GM18508 (cell line): ENCODE measurements around the gene KANK4.
"Not testable (repeated sequence)": the region's sequence is repeated elsewhere in the genome, so short reads cannot be mapped to it uniquely, and the experiment has no call there.

Experiments
- ATAC-seq: cut with Tn5 transposase; IDR thresholded peaks from one replicate; pipeline ENCODE4 v1.9.1; 2021; ENCODE audit warnings: moderate number of reproducible peaks; ENCODE audit not compliant: insufficient read depth, unreplicated experiment

The KANK4 gene

DNA sequence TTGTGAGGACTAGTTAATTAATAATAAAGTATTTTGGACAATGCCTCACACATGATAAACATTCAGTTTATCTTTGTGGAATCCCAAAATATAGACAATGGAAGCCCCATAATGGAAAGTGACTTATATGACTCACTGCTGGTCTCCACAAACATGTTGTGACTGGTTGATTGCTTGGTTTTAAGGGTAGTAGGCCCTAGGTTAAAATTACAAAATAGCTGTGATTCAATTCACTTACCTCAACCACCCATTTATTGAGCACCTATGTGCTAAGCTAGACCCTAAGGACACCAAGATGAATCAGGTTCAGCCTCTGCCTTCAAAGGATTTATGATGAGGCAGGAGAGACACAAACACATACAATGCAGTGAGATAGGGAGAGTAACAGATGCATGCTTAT, 42.4 kb downstream of the KANK4 start:
- no peak for ATAC-seq

DNA sequence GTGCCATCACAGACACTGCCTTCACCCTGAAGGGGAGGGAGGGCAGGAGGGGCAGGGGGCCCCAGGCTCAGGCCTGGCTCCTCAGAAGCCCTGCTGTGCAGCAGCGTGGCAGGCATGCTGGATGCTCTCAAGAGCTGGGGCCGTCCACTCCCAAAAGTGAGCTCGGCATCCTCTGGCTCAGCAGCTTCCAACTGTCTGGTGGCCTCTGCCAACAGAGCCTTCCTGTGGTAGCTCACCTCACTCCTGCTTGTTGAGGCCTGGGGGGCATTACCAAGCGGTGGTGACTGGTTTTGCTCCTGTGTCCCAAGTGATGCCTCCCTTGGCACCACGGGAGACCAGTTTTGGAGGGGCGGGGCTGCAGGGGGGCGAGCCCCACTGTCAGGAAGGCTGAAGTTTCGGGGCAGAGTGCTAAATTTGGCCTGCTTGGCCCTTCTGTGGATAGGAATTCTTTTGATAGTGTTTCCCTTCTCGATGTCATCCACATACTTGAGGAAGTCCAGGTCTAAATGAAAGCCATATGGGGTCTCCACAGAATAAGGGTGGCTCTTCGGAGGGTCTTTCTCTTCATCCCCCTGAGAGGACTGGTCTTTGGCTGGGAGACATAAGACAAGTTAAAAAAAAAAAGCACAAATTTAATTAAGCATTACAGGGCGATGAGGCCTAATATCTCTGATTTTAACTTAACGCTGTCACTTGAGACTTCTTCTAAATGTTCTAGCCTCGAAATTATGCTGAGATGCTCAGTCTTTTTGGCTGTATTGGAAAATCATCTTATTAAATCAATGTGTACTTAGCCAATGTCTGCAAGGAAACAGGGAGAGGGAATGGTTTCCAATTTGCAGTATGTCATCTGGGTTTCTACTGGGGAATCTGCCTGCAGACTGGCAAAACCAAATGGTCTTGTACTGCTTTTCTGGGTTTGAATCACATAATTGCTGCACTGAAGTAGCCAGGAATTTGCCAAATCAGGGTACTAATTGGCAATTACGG, 44.4 kb downstream of the KANK4 start:
- no peak for ATAC-seq

DNA sequence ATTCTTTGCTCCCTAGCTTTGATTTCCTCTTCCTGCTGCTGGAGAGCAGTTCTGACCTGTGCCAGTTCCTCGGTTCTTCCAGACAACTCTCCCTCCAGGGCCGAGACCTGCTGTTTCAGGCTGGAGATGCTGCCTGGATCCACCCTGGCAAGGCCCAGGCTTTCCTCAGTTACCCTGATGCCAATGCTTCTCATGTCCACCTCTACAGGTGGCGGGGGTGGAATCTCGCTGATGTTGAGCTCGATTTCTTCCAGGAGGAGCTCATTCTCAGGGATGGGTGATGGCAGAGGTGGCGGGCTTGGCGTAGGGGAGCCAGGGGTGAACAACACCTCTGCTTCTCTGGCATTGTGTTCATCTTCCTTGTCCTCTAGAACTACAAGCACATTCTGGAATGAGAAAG, 45.3 kb downstream of the KANK4 start:
- ATAC-seq, result no peak

DNA sequence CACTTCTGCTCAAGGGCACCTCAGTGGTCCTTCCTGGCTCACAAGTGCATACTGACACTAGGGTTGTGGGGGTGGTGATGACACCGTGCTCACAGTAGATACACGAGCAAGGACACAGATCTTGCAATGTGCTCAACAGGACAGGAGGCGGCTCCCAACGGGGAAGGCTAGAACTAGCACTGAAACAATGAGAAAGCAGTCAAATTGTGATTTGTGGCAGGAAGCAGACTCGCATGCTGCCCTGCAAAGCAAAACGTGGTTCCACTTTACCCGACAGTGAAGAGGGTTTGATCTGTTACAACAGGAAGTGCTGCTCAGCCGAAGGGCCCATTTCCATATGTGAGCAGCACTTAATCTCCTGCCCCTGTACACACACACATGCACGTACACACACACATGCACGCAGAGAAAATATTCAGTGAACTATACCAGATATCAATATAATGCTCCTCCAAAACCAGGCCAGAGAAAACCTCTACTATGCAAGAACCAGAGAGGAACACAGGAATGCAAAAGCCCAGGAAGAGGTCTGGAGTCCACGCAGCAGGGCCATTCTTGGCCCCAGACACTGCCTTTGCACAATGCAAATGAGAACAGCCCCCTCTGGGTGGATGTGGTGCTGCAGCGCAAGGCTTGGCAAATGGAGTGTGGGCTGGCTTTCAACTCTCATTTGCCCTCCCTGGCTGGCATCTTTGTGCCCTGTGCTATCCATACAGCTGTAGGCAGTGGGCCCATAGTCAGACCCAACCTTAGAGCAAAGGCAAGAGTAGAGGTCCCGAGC, 47.1 kb downstream of the KANK4 start:
- ATAC-seq, result peak; percentile 81

DNA sequence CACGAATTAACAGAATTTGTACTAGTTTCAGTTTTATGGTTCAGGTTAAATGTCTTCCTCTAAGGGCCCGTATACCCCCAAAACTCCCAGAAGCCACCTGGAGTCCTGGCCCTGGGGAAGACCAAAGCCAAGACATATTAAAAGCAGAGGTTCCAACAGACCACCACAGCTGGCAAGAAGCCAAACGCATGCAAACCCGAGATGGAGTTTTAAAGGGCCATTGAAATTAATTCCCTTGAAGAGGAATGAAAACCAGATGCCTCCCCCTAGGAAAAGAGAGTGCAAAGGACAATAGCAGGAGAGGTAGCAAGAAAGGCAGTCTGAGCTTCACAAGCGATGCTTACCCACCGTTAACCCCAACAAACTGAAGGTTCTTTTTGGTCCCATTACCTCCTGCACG, 48.1 kb downstream of the KANK4 start:
- ATAC-seq, result no peak

DNA sequence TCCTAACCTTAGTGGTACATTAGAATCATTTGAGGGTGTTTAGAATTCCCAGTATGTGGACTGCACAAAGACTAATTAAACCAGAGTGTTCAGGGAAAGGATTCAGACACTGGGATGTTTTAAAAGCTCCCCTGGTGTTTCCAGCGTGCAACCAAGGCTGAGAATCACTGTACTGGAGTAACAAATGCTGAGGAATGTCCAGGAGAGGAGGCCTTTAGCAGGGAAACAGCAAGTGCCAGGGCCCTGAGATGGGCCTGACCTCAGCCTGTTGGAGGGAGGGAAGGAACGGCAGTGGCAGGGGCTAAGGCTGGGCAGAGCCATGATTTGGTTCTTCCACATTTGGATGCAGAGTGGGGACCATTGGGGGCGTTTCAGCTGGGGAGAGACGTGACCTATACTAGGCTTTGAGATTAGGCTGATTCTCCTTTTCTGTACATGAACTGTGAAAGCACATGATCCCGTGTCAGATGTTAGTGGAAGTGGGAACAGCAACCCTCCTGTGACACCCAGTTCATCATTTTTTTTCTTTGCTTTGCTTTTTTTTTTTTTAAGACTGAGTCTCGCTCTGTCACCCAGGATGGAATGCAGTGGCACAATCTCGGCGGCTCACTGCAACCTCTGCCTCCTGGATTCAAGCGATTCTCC, 49.3 kb downstream of the KANK4 start:
- ATAC-seq, result no peak

DNA sequence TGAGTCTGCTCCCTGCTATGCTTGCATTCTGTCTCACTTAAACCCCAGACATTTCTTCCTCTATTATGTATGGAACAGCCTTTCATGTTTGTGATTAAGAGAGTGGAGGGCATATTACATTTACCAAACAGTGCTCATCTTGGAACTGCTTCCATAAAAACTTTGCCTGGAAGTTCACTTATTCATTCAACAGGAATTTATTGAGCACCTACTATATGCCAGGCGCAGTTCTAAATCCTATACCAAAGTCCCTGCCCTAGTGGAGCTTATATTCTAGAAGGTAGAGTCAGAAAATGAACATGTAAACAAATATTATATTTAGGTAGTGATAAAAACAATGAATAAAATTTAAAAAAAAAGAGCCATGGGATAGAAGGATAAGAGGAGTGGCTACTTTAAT, 49.8 kb downstream of the KANK4 start:
- no peak for ATAC-seq

DNA sequence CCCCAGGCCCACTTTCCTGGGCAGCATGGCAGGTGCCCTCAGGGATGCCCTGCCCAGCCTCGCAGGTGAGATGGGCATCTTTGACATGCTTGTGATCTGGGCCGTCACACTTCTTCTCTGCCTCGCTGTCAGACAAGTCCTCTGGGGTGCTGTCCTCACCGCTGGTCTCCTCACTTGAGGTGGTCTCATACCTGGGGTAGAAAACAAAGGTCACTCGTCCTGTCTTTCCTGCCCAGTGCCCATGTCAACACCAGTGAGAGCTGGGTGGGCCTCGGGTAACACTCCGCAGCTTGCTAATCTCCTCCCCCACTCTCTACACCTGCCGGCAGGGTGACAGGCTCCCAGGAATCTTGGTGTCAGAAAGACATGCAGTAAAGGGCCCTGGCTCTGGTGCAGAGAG, 50.9 kb downstream of the KANK4 start:
- ATAC-seq, result no peak

DNA sequence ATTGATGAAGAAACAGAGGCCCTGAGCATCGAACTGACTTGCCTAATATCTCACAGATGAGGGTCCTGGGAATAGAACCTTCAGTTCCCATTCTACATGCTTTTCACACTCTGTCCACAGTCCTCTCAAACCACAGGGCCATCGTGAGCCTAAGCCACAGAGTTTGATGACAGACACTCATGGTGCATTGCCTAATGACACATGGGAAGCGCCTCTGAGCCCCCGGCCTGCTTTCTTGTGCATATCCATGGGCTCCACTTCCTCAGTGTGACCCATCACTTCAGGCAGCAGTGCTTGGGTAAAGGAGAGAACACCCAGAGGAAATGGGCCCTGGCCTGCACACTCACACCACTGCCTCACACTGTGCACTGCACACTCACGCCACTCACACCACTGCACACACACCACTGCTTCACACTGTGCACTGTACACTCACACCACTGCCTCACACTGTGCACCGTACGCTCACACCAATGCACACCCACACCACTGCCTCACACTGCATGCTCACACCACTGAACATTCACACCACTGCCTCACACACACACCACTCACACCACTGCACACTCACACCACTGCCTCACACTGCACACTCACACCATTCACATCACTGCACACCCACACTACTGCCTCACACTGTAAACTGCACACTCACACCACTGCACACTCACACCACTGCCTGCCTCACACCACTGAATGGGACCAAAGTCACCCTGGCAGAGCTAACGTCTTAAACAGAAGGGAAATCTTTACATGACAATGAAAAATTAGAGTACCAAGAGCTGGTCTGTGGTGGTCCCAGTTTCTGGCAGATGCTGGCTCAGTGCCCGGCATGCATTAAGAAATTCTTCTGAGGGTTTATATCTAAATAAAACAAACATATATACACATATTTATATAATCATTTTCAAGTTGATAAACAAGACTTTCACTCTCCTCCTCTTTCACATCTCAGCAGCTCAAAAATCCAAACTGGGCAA, 53.0 kb downstream of the KANK4 start:
- no peak for ATAC-seq

DNA sequence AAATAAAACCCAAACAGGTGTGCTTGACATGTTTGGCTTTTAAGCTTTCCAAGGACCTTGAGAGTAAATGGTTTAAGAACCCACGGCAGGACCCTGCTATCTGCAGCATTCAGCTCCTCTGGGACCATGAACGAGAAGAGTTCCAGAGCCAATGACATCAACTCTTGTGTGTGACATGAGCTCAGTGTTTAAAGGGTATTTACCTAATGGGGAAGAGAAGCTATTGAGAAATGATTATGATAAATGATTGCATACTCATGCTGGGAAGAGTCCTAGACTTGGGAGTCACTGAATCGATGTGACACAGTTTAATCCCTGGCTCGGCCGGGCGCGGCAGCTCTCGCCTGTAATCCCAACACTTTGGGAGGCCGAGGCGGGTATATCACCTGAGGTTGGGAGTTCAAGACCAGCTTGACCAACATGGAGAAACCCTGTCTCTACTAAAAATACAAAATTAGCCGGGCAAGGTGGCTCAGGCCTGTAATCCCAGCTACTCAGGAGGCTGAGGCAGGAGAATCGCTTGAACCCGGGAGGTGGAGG, 55.4 kb downstream of the KANK4 start:
- ATAC-seq, result no peak

DNA sequence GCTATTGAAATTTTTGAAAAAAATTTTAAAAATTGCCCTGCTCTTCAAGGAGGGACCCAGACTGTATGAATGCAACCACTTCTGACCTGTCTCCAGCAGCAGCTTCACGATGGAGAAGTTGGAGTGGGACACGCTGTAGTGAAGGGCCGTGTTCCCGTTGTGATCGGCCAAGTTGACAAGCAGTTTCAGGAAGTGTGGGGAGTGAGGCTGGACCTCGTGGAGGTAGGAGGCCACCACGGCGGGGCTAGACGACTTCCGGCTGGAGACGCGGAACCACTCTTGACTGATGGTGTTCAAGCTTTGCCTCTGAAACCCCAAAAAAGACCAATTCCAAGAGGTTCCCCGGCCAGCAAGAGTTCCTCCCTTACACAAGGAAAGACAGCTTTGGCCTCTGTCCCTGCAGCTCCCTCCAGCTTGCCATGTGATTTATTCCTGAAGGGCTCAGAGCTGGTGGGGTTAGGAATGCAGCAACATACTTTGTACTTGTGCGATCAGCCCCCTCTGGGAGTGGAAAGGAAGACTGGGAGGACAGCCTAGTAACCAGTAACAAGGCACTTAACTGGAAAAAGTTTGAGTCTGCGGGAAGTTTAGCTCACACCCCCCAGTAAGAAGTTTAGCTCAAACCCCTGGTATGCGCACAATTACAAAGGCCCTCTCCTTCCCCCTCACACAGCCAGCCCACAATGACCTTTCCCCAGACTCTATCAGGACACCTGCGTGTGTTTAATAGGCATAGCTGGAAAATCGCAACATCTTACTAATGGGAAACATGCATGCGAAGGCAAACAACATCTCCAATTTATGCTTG, 56.0 kb downstream of the KANK4 start:
- no peak for ATAC-seq

DNA sequence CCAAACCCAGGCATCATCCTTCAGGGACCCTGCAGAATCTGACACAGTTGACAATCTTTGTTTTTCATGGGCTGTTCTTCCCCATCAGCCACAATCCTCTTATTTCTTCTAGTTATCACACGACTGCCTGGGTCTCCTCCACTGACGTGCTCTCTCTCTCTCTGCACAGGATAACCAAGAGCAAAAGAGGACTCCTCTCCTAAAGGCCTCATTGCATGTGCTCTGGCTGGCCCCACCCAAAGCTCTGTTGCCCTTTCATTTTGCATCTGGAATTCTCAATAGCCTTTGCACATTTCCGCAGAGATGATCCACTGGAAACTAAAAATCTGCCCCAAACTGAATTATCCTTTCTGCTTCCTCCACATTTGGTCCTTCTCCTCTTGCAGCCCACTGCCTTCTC, 58.5 kb downstream of the KANK4 start:
- ATAC-seq, result no peak

DNA sequence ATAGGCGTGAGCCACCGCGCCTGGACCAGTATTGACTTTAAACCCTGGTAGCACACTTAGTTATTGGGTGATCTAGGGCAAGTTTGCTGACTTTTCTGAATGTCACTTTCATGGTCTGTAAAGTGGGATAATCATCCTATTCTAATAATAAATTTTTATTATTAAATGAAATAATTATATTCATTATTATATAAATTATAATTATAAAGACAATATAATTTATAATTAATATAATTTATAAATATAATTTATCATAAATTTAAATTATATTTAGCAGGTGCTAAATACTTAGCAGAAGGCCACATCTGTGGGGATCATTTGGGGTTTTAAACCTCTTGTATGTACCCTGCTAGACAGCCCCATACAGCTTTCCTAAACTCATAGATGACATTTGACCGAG, 59.7 kb downstream of the KANK4 start:
- ATAC-seq, result no peak

DNA sequence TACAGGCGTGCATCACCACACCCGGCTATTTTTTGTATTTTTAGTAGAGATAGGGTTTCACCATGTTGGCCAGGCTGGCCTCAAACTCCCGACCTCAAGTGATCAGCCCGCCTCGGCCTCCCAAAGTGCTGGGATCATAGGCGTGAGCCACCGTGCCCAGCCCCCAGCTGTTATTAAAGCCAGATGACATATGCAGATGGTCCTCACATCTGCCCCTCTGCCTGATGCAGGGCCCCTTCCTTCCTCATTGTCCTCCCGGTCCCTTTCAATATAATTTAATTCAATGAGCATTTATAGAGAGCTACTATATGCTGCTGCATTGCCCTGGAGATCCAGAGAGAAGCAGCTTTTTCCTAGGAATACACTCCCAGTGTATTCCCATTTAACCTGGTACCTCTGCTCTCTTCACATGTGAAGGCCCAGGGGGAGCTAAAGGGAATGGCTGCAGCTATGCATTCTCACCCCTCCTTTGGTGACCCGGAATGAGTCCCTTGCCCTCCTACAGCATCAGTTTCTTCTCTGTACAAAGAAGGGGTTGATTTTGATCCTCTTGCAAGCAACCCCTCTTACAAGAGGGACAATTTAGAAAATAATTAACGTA, 69.0 kb downstream of the KANK4 start:
- no peak for ATAC-seq

DNA sequence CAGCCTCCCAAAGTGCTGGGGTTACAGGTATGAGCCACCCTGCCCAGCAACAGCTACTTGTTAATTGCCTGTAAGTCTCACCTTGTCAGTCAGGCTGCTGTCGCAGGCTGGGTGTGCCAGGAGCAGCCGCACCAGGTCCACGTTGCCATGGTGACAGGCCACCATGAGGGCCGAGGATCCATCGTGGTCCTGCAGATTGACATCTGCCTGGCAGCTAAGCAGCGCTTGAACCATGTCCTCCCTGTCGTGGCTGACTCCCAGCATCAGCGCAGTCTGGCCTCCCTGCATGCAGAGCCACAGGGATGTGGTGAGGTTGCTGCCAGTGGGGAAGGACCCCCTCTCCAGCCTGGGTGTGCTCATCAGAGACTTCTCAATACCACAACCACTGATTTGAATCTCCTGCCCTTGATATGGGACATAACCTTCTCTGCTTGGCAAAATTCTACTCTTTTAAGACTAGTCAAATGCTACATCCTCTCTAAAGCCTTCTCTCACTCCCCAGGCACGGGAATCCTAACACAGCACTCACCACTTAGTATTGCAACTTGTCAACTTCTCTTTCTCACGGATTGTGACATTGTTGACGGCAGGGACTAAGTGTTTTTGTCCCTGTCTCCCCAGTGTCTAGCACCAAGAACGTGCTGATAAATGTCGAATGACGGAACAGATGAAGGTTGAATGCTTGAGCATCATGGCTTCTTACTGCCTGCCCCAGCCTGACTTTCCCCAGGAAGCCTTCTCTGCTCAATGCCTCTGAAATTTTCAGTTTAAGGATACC, 71.7 kb downstream of the KANK4 start:
- no peak for ATAC-seq

DNA sequence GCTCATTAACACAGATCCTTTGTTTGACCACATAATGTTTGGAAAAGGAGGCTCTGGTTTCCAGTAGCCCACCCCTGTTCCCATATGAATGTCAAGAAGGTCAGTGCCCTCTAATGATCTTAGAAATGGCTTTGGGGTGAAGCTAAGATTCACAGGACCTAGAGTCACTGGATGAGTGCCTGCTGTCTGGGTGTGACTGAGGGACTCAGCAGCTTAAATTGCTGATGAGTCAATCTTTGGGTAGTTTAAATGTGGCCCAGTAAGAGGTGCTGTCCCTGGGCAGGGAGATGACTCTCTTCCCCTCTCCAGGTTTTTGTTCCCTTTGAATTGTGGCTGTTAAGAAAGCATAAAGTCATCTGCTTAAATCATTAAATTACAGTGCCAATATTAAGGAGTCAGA, 74.0 kb downstream of the KANK4 start:
- no peak for ATAC-seq

DNA sequence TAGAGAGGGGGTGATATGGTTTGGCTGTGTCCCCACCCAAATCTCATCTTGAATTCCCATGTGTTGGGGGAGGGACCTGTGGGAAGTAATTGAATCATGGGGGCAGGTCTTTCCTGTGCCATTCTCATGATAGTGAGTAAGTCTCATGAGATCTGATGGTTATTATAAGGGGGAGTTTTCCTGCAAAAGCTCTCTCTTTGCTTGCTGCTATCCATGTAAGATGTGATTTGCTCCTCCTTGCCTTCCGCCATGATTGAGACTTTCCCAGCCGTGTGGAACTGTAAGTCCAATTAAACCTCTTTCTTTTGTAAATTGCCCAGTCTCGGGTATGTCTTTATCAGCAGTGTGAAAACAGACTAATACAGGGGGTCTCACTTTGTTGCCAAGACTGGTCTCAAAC, 74.9 kb downstream of the KANK4 start:
- ATAC-seq, result not testable (repeated sequence)
